Measurements from ENCODE around the gene GDF11.
A peak's percentile ranks its signal among the peaks of the same experiment; 100 is the strongest.

GDF11 gene

GRCh38 chr12:55724226-55724939, 18.5 kb upstream of the GDF11 start:
- peak; percentile 68 for DNase-seq

GRCh38 chr12:55724940-55725309, 18.0 kb upstream of the GDF11 start:
- DNase-seq, result no peak

- no peak for DNase-seq
Measured at GRCh38 chr12:55725556-55725955, 17.4 kb upstream of the GDF11 start.

GRCh38 chr12:55726971-55727370, 16.0 kb upstream of the GDF11 start:
- DNase-seq, result no peak

GRCh38 chr12:55727643-55728185, 15.2 kb upstream of the GDF11 start:
- DNase-seq, result no peak

- DNase-seq, result peak; percentile 38
Measured at GRCh38 chr12:55728186-55728938, 14.6 kb upstream of the GDF11 start.

- DNase-seq, result peak; percentile 76
Measured at GRCh38 chr12:55728939-55729818, 13.7 kb upstream of the GDF11 start, which contains the start of gene CD63. Gene CD63 (minus strand): TSS chr12:55729009. CDS start chr12:55728341, 668 bp downstream.

GRCh38 chr12:55729819-55730818, 12.8 kb upstream of the GDF11 start:
- DNase-seq, result peak; percentile 23

- no peak for DNase-seq
Measured at GRCh38 chr12:55732288-55732687, 10.6 kb upstream of the GDF11 start.

- DNase-seq, result no peak
Measured at GRCh38 chr12:55733021-55733555, 9.8 kb upstream of the GDF11 start.

- DNase-seq, result no peak
Measured at GRCh38 chr12:55733858-55734257, 9.1 kb upstream of the GDF11 start.

GRCh38 chr12:55734595-55734994, 8.3 kb upstream of the GDF11 start:
- no peak for DNase-seq

GRCh38 chr12:55736076-55736475, 6.8 kb upstream of the GDF11 start:
- no peak for DNase-seq

- peak; percentile 70 for DNase-seq
Measured at GRCh38 chr12:55736780-55737580, 5.9 kb upstream of the GDF11 start.

- DNase-seq, result peak; percentile 26
Measured at GRCh38 chr12:55737581-55738122, 5.3 kb upstream of the GDF11 start.

GRCh38 chr12:55738123-55739024, 4.5 kb upstream of the GDF11 start:
- peak; percentile 91 for DNase-seq

GRCh38 chr12:55739025-55739378, 3.9 kb upstream of the GDF11 start:
- DNase-seq, result no peak

GRCh38 chr12:55741931-55742680, 816 bp upstream of the GDF11 start:
- DNase-seq, result no peak

Measured in RPMI8226 (cell line).